HepG2 (cell line): ENCODE results near the gene MIGA2. TPM values are rescaled to one million over a fixed set of nuclear protein-coding genes. Genes with fewer than 3 reads are reported as not detected.

ENCODE experiments used
- ATAC-seq: fragments of 200-7000 bp; cut with Tn5 transposase; 3 replicates; pipeline ENCODE4 v1.9.1; 2020; ENCODE audit warnings: mild to moderate bottlenecking, moderate library complexity
- BruUV-seq: library from RNA; stranded (reverse); fragments of 400-500 nt; replicated peaks from 2 replicates; lab custom pipeline; 2021; lab: Mats Ljungman, UMichigan
- CTCF ChIA-PET: fragments of 300-600 bp; formaldehyde crosslinking; extraction: SDS; loops from one replicate; lab custom pipeline; 2021; ENCODE audit warnings: low total read pairs, inconsistent platforms, low intra/inter-chr PET ratio; lab: Yijun Ruan, JAX
- POLR2A ChIA-PET: fragments of 350-600 bp; sonication (Branson Sonifier 250); formaldehyde crosslinking; loops from one replicate; lab custom pipeline; 2020; ENCODE audit warnings: antibody characterized with exemption, inconsistent platforms; lab: Yijun Ruan, JAX
- DNase-seq: peaks from one replicate; pipeline ENCODE4 v3.0.0-alpha.2; 2015; ENCODE audit warnings: low spot score
- FAIRE-seq: peaks from 3 replicates; lab custom pipeline; 2011; peaks lifted over from hg19 to GRCh38; lab: Jason Lieb, UNC
- H2AFZ ChIP-seq: one replicate; pipeline ENCODE4 v1.6.1; 2011; ENCODE audit warnings: low read length, inconsistent platforms
- H3K27ac ChIP-seq: fragments of 300-600 bp; 3 replicates; pipeline ENCODE4 v1.8.0; 2011; ENCODE audit warnings: mixed run types, mild to moderate bottlenecking, mixed read lengths, low read length, inconsistent platforms; ENCODE audit not compliant: insufficient read depth; ENCODE audit errors: extremely low read length
- H3K27me3 ChIP-seq, 2 experiments: fragments of 200-600 bp in 1 of 2; 2 replicates in 1 of 2; 3 replicates in 1 of 2; pipeline versions ENCODE4 v1.6.0 to v1.8.0; 2011; ENCODE audit warnings: low read length in 2 of 2, mild to moderate bottlenecking in 2 of 2, moderate library complexity in 2 of 2, inconsistent platforms in 1 of 2; ENCODE audit not compliant: insufficient read depth in 2 of 2, control insufficient read depth in 1 of 2
- H3K36me3 ChIP-seq, 2 experiments: fragments of 200-600 bp in 1 of 2; replicated peaks in 1 of 2; 2 replicates in 1 of 2; 3 replicates in 1 of 2; pipeline versions ENCODE4 v1.5.1 to v1.8.0; 2011; ENCODE audit warnings: low read length in 2 of 2, inconsistent platforms in 1 of 2; ENCODE audit not compliant: insufficient read depth in 2 of 2, control insufficient read depth in 1 of 2
- H3K4me1 ChIP-seq: 2 replicates; pipeline ENCODE4 v1.5.1; 2012; ENCODE audit warnings: low read length, inconsistent platforms; ENCODE audit not compliant: insufficient read depth
- H3K4me2 ChIP-seq: 2 replicates; pipeline ENCODE4 v1.6.0; 2011; ENCODE audit warnings: low read depth, low read length, inconsistent platforms
- H3K4me3 ChIP-seq, 3 experiments: fragments of 200-600 bp in 1 of 3; sonication (generic), shearing (Covaris generic) in 1 of 3; replicated peaks in 1 of 3; 2 replicates each; pipeline ENCODE4 v1.5.1; 2011 to 2016; ENCODE audit warnings: low read length in 3 of 3, inconsistent platforms in 2 of 3, low read depth in 2 of 3, mild to moderate bottlenecking in 2 of 3, control low read depth in 1 of 3, mixed read lengths in 1 of 3; ENCODE audit not compliant: insufficient read depth in 1 of 3
- H3K79me2 ChIP-seq: one replicate; pipeline ENCODE4 v1.6.1; 2011; ENCODE audit warnings: low read length, inconsistent platforms; ENCODE audit not compliant: insufficient read depth
- H3K9ac ChIP-seq: 2 replicates; pipeline ENCODE4 v1.6.0; 2011; ENCODE audit warnings: mild to moderate bottlenecking, low read depth, low read length, inconsistent platforms; ENCODE audit not compliant: insufficient read depth
- H3K9me3 ChIP-seq: 2 replicates; pipeline ENCODE4 v1.5.1; 2012; ENCODE audit warnings: mild to moderate bottlenecking, low read length
- H4K20me1 ChIP-seq: 2 replicates; pipeline ENCODE4 v1.6.0; 2011; ENCODE audit warnings: inconsistent platforms, mild to moderate bottlenecking, low read length, moderate library complexity; ENCODE audit not compliant: insufficient read depth
- ATAD3A ChIP-seq: sonication (generic); formaldehyde crosslinking; IDR thresholded peaks from 2 replicates; pipeline ENCODE4 v1.4.0; 2020; ENCODE audit warnings: missing genetic modification reagents
- CTCF ChIP-seq: sonication (generic); formaldehyde crosslinking; IDR thresholded peaks from 2 replicates; pipeline ENCODE4 v1.5.0; 2020; ENCODE audit warnings: mild to moderate bottlenecking, missing genetic modification reagents, moderate library complexity
- PAWR ChIP-seq: sonication (generic); formaldehyde crosslinking; IDR thresholded peaks from 2 replicates; pipeline ENCODE4 v1.4.0; 2020; ENCODE audit warnings: missing genetic modification reagents, mild to moderate bottlenecking, borderline replicate concordance
- TAF15 ChIP-seq: fragments of 200-400 bp; formaldehyde crosslinking; IDR thresholded peaks from one replicate; pipeline ENCODE4 v1.6.1; 2018; ENCODE audit warnings: mild to moderate bottlenecking, low read depth, low read length; ENCODE audit not compliant: poor library complexity, severe bottlenecking
- TCF7L2 ChIP-seq: IDR thresholded peaks from 2 replicates; pipeline ENCODE4 v1.6.1; 2011; ENCODE audit warnings: mild to moderate bottlenecking, low read depth, low read length, moderate library complexity
- THYN1 ChIP-seq: sonication (generic); formaldehyde crosslinking; IDR thresholded peaks from 2 replicates; pipeline ENCODE4 v1.8.1; 2023; ENCODE audit warnings: low read depth, mild to moderate bottlenecking, moderate library complexity, missing genetic modification reagents, borderline replicate concordance
- U2AF2 ChIP-seq: fragments of 200-400 bp; formaldehyde crosslinking; IDR thresholded peaks from 2 replicates; pipeline ENCODE4 v1.6.1; 2017; ENCODE audit warnings: low read depth, mild to moderate bottlenecking, low read length
- ZFP1 ChIP-seq: IDR thresholded peaks from 2 replicates; pipeline ENCODE4 v1.6.1; 2016
- ZNF503 ChIP-seq: sonication (generic); formaldehyde crosslinking; IDR thresholded peaks from 2 replicates; pipeline ENCODE4 v1.4.0; 2020; ENCODE audit warnings: missing genetic modification reagents
- WGBS: methylation state at CpG from one replicate; pipeline ENCODE4 v1.1.6; 2017; ENCODE audit warnings: low lambda C conversion rate; 5-methylcytosine and 5-hydroxymethylcytosine counted together
- in situ Hi-C: cut with HindIII; loops from 2 replicates; pipeline ENCODE4 v1.10.0; 2017; ENCODE audit warnings: low pct_unique_long_range_greater_than_20kb; ENCODE audit not compliant: extremely low pct_ligation_motif_present
- intact Hi-C: fragments of 100-400 bp; cut with micrococcal nuclease; formaldehyde crosslinking; loops from one replicate; pipeline ENCODE4 v1.10.0; 2022; ENCODE audit not compliant: unreplicated experiment
- polyA plus RNA-seq, 8 experiments: library from polyadenylated mRNA; depleted of rRNA in 3 of 8; stranded (reverse) in 7 of 8; unstranded in 1 of 8; fragments of >200 nt; fragmentation: Illumina TruSeq in 4 of 8; extraction: Trizol in 4 of 8; gene quantifications; 2 replicates each; pipeline versions ENCODE4 v1.2.1 to v1.2.3, GENCODE V29; 2011 to 2016; ENCODE audit warnings: low read depth in 4 of 8, missing spikeins in 1 of 8, mixed read lengths in 1 of 8; ENCODE audit not compliant: insufficient read depth in 1 of 8
- total RNA-seq, 5 experiments: library from RNA; depleted of rRNA; stranded (reverse); fragments of >200 nt; fragmentation: Illumina TruSeq; extraction: Trizol; gene quantifications; 2 replicates each; pipeline ENCODE4 v1.2.3, GENCODE V29; 2016; ENCODE audit warnings: low read depth in 1 of 5
- TF ChIP-seq, protein P1 (sequence below): sonication (generic); formaldehyde crosslinking; IDR thresholded peaks from 2 replicates; pipeline ENCODE4 v1.5.0; 2020; ENCODE audit warnings: missing genetic modification reagents
- TF ChIP-seq, protein P2 (sequence below): IDR thresholded peaks from 2 replicates; pipeline ENCODE4 v1.6.1; 2016; ENCODE audit warnings: control low read depth

The MIGA2 gene
- total and polyA plus RNA-seq, 2 of the 13 experiments (the other 11 are each of a cell fraction or from before 2014, with no cell fraction given): 10.8 to 17.1 TPM

- H3K36me3 ChIP-seq: peaks cover 43 to 82% of the 10 kb centered on the region in 2 experiments
- no peaks in the 10 kb centered on the region for H3K9me3 ChIP-seq
- H4K20me1 ChIP-seq: no peaks in the 10 kb centered on the region
- ATAC-seq: no peak
- H2AFZ ChIP-seq: no peak overlapping the region
- no peak overlapping the region for H3K27ac ChIP-seq
- no peak overlapping the region for H3K4me2 ChIP-seq
- no peak for TF ChIP-seq PAWR
- no peak for TF ChIP-seq ZFP1 (CRISPR knock-in tag)
- TF ChIP-seq CTCF: no peak
- no peak for TF ChIP-seq THYN1
- TF ChIP-seq, protein P1, sequence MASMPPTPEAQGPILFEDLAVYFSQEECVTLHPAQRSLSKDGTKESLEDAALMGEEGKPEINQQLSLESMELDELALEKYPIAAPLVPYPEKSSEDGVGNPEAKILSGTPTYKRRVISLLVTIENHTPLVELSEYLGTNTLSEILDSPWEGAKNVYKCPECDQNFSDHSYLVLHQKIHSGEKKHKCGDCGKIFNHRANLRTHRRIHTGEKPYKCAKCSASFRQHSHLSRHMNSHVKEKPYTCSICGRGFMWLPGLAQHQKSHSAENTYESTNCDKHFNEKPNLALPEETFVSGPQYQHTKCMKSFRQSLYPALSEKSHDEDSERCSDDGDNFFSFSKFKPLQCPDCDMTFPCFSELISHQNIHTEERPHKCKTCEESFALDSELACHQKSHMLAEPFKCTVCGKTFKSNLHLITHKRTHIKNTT (CRISPR knock-in tag): no peak
- TF ChIP-seq TCF7L2: no peak
- 96% methylated on average over 5 of the region's 5 CpGs for WGBS
- no peaks in the 10 kb centered on the region for H3K4me1 ChIP-seq
- intact Hi-C loops: no loop called here
- DNase-seq: no peak
- H3K79me2 ChIP-seq: no peaks in the 10 kb centered on the region
- no peak overlapping the region for H3K4me3 ChIP-seq
- H3K9ac ChIP-seq: no peak overlapping the region
- BruUV-seq: no TSS peak
- CTCF ChIA-PET: no interaction called here
- POLR2A ChIA-PET: no interaction called here
- no peak for FAIRE-seq
- H3K27me3 ChIP-seq: no peaks in the 10 kb centered on the region
- in situ Hi-C loops: no loop called here
These were observed 40.6 kb upstream of the MIGA2 start for GRCh38 chr9:128995791-128996190.

GRCh38 chr9:128998462-128998861 is 38.0 kb upstream of the MIGA2 start:
- 100% methylated on average over 2 of the region's 6 CpGs for whole genome bisulfite sequencing
- no peak for FAIRE-seq
- TF ChIP-seq TAF15: no peak
- no peak for TF ChIP-seq ATAD3A
- TF ChIP-seq, protein P2, sequence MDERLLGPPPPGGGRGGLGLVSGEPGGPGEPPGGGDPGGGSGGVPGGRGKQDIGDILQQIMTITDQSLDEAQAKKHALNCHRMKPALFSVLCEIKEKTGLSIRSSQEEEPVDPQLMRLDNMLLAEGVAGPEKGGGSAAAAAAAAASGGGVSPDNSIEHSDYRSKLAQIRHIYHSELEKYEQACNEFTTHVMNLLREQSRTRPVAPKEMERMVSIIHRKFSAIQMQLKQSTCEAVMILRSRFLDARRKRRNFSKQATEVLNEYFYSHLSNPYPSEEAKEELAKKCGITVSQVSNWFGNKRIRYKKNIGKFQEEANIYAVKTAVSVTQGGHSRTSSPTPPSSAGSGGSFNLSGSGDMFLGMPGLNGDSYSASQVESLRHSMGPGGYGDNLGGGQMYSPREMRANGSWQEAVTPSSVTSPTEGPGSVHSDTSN (CRISPR knock-in tag): no peak
- TF ChIP-seq U2AF2: no peak
- TF ChIP-seq ZNF503 (CRISPR knock-in tag): no peak

More at GRCh38 chr9:128998462-128998861, 38.0 kb upstream of the MIGA2 start:
- ChIA-PET POLR2A (no interaction called here), CTCF (no interaction called here)
- intact Hi-C loops (no loop called here), in situ Hi-C loops (no loop called here)
- H3K4me3 ChIP-seq: no peak overlapping the region
- BruUV-seq: no TSS peak
- no peak for ATAC-seq
- DNase-seq: no peak
- H3K27ac ChIP-seq: no peak overlapping the region
- no peaks in the 10 kb centered on the region for H3K9me3 ChIP-seq
- no peak overlapping the region for H3K4me2 ChIP-seq
- H2AFZ ChIP-seq: no peak overlapping the region
- H3K27me3 ChIP-seq: no peaks in the 10 kb centered on the region
- H3K36me3 ChIP-seq: peaks cover 51 to 91% of the 10 kb centered on the region in 2 experiments
- no peaks in the 10 kb centered on the region for H4K20me1 ChIP-seq
- no peaks in the 10 kb centered on the region for H3K4me1 ChIP-seq
- no peak overlapping the region for H3K9ac ChIP-seq
- no peaks in the 10 kb centered on the region for H3K79me2 ChIP-seq
